Chondrocyte (in vitro differentiated cells): ENCODE measurements around the gene SBDS. TPM values are rescaled to one million over a fixed set of nuclear protein-coding genes. Genes with fewer than 3 reads are reported as not detected.
A peak's percentile ranks its signal among the peaks of the same experiment; 100 is the strongest.

Source experiments
- DNase-seq: peaks from one replicate; pipeline ENCODE4 v3.0.0; 2021; ENCODE audit warnings: mixed read lengths, low spot score
- H3K27ac Mint-ChIP-seq: one replicate; pipeline ENCODE4 v1.8.0; 2021; ENCODE audit warnings: mild to moderate bottlenecking, moderate library complexity, mixed read lengths; ENCODE audit not compliant: unreplicated experiment
- H3K27me3 Mint-ChIP-seq: 2 replicates; pipeline ENCODE4 v1.8.0; 2021; ENCODE audit warnings: low read depth, mixed read lengths
- H3K36me3 Mint-ChIP-seq: 2 replicates; pipeline ENCODE4 v1.8.0; 2021; ENCODE audit warnings: low read depth, mixed read lengths
- H3K4me1 Mint-ChIP-seq: 2 replicates; pipeline ENCODE4 v1.8.0; 2021; ENCODE audit warnings: low read depth, mild to moderate bottlenecking, mixed read lengths
- H3K4me3 Mint-ChIP-seq: one replicate; pipeline ENCODE4 v1.8.0; 2021; ENCODE audit warnings: mild to moderate bottlenecking, moderate library complexity, mixed read lengths; ENCODE audit not compliant: unreplicated experiment
- H3K9me3 Mint-ChIP-seq: 2 replicates; pipeline ENCODE4 v1.8.0; 2021; ENCODE audit warnings: low read depth, mixed read lengths
- CTCF ChIP-seq: fragments of 200-600 bp; sonication (generic); IDR thresholded peaks from 2 replicates; pipeline ENCODE4 v1.5.0; 2021; ENCODE audit warnings: antibody characterized with exemption, mild to moderate bottlenecking, moderate library complexity
- total RNA-seq: library from RNA; stranded (reverse); gene quantifications from 3 replicates; pipeline ENCODE4 v1.2.1, GENCODE V29; 2021

Gene SBDS
- total RNA-seq, 1 donor from 2014 or later, result 146 TPM

- Mint-ChIP-seq H3K4me1 (peaks cover 32% of the 10 kb centered on the region), H3K27ac (peak overlapping the region; percentile 46), H3K27me3 (no peaks in the 10 kb centered on the region), H3K4me3 (no peak overlapping the region), H3K9me3 (no peaks in the 10 kb centered on the region), H3K36me3 (peaks cover 19% of the 10 kb centered on the region)
- no peak for DNase-seq
- TF ChIP-seq CTCF, result no peak
Measured at GRCh38 chr7:66952343-66953043, 42.9 kb downstream of the SBDS start.

GRCh38 chr7:66950763-66951162 lies 44.6 kb downstream of the SBDS start:
- H3K27ac Mint-ChIP-seq, result peak overlapping the region; percentile 78
- H3K27me3 Mint-ChIP-seq, result no peaks in the 10 kb centered on the region
- peaks cover 23% of the 10 kb centered on the region for H3K4me1 Mint-ChIP-seq
- H3K4me3 Mint-ChIP-seq, result no peak overlapping the region
- DNase-seq, result no peak
- peaks cover 19% of the 10 kb centered on the region for H3K36me3 Mint-ChIP-seq
- peak; percentile 10 for TF ChIP-seq CTCF
- H3K9me3 Mint-ChIP-seq, result no peaks in the 10 kb centered on the region

GRCh38 chr7:66950311-66950710 lies 45.1 kb downstream of the SBDS start:
- Mint-ChIP-seq H3K27ac (peak overlapping the region; percentile 22), H3K36me3 (peaks cover 21% of the 10 kb centered on the region), H3K27me3 (no peaks in the 10 kb centered on the region), H3K4me1 (peaks cover 23% of the 10 kb centered on the region), H3K4me3 (no peak overlapping the region), H3K9me3 (no peaks in the 10 kb centered on the region)
- no peak for TF ChIP-seq CTCF
- DNase-seq, result no peak

GRCh38 chr7:66948480-66949109 lies 46.8 kb downstream of the SBDS start:
- no peaks in the 10 kb centered on the region for H3K27me3 Mint-ChIP-seq
- H3K4me3 Mint-ChIP-seq, result no peak overlapping the region
- no peak for DNase-seq
- no peaks in the 10 kb centered on the region for H3K9me3 Mint-ChIP-seq
- no peak for TF ChIP-seq CTCF
- peaks cover 25% of the 10 kb centered on the region for H3K36me3 Mint-ChIP-seq
- H3K4me1 Mint-ChIP-seq, result peaks cover 23% of the 10 kb centered on the region
- H3K27ac Mint-ChIP-seq, result peak overlapping the region; percentile 41

GRCh38 chr7:66946545-66946944 lies 48.8 kb downstream of the SBDS start:
- Mint-ChIP-seq H3K9me3 (no peaks in the 10 kb centered on the region), H3K4me1 (peaks cover 9% of the 10 kb centered on the region), H3K27me3 (no peaks in the 10 kb centered on the region), H3K36me3 (peaks cover 27% of the 10 kb centered on the region), H3K4me3 (no peak overlapping the region), H3K27ac (no peak overlapping the region)
- TF ChIP-seq CTCF, result no peak
- no peak for DNase-seq
